ENCODE results near the gene CHST6. TPM values are rescaled to one million over a fixed set of nuclear protein-coding genes. Genes with fewer than 3 reads are reported as not detected.

The CHST6 gene
- total RNA-seq, 1 experiment from 2014 or later: 20.8 TPM

- Histone ChIP-seq H3K4ac (ENCODE audit: low read depth, low read length) (no peak overlapping the region), H3K9ac (ENCODE audit: extremely low read depth, insufficient read length, low read length) (no peak overlapping the region), H2BK15ac (ENCODE audit: low read depth, low read length) (no peak overlapping the region), H3K79me1 (ENCODE audit: insufficient read depth, low read depth, low read length, poor library complexity, severe bottlenecking) (no peaks in the 10 kb centered on the region), H2BK12ac (ENCODE audit: insufficient read length, low read depth, low read length) (no peak overlapping the region), H3K56ac (ENCODE audit: insufficient read length, low read depth, low read length) (no peak overlapping the region), H3K4me2 (ENCODE audit: insufficient read depth, insufficient read length, low read length) (no peak overlapping the region), H2AFZ (ENCODE audit: low read length) (no peak overlapping the region), H3K18ac (ENCODE audit: insufficient read length, low read depth, low read length) (no peak overlapping the region), H3K14ac (ENCODE audit: insufficient read depth, low read length) (no peak overlapping the region; the same call in 1 of the 2 replicates), H3K27ac (ENCODE audit: insufficient read length, low read depth, low read length) (no peak overlapping the region), H4K5ac (ENCODE audit: insufficient read length, low read depth, low read length) (no peak overlapping the region), H2AK5ac (ENCODE audit: insufficient read length, low read length) (no peak overlapping the region), H2BK20ac (ENCODE audit: low read depth, low read length, poor library complexity, severe bottlenecking) (no peak overlapping the region), H4K20me1 (ENCODE audit: control insufficient read depth, insufficient read depth, insufficient read length) (no peaks in the 10 kb centered on the region), H2BK120ac (ENCODE audit: low read depth, low read length, poor library complexity, severe bottlenecking) (no peak overlapping the region), H2BK5ac (ENCODE audit: insufficient read length, low read length) (no peak overlapping the region), H3K9me3 (ENCODE audit: control insufficient read depth, low read depth, low read length) (no peaks in the 10 kb centered on the region), H3T11ph (ENCODE audit: low read length) (no peak overlapping the region), H3K79me2 (ENCODE audit: insufficient read depth, low read length) (no peaks in the 10 kb centered on the region), H4K91ac (ENCODE audit: insufficient read length, low read depth, low read length) (no peak overlapping the region), H3K27me3 (ENCODE audit: insufficient read depth, low read length) (no peaks in the 10 kb centered on the region), H3K23me2 (ENCODE audit: insufficient read length, low read depth, low read length, poor library complexity, severe bottlenecking) (no peaks in the 10 kb centered on the region), H3K4me1 (ENCODE audit: insufficient read depth, low read length) (no peaks in the 10 kb centered on the region), H4K8ac (replicated peaks; ENCODE audit: insufficient read length, low read depth, low read length) (no peak overlapping the region), H3K23ac (ENCODE audit: insufficient read length, low read depth, low read length) (no peak overlapping the region)
- H3K4me1 Mint-ChIP-seq: peaks cover 13 to 14% of the 10 kb centered on the region in 2 experiments
- WGBS (ENCODE audit: extremely low coverage, insufficient read length, low lambda C conversion rate): no CpG with 5 or more reads among the region's 19 CpGs
- no peak overlapping the region for H3K4me3 Mint-ChIP-seq
- H3K27me3 Mint-ChIP-seq (ENCODE audit: low read depth): no peaks in the 10 kb centered on the region; the same call in 1 of the 2 replicates
- H3K27ac Mint-ChIP-seq: no peak overlapping the region
- no peak for TF ChIP-seq CTCF (conservative IDR thresholded peaks at IDR 0.05)
- no peaks in the 10 kb centered on the region for H3K9me3 Mint-ChIP-seq
- peaks cover 0 to 3% (median 0%) of the 10 kb centered on the region in 3 experiments; a peak in 1 of 7 replicates for H3K36me3 Mint-ChIP-seq (ENCODE audit: insufficient read depth in 1 of 3, low read depth in 3 of 3)
- DNase-seq: no peak
Observed at GRCh38 chr16:75534560-75535205, 39.4 kb upstream of the CHST6 start.

Data from H9 (cell line).